Muscle layer of duodenum (tissue), 2 donors: ENCODE data around the gene TGM3.

Experiments used
- H3K27ac ChIP-seq: one replicate; pipeline ENCODE4 v1.7.0; 2013; ENCODE audit warnings: mild to moderate bottlenecking, low read length
- H3K27me3 ChIP-seq: one replicate; pipeline ENCODE4 v1.7.0; 2013; ENCODE audit warnings: low read depth, mild to moderate bottlenecking, control low read depth, low read length
- H3K36me3 ChIP-seq, 2 donors: one replicate each; pipeline ENCODE4 v1.7.0; 2013; ENCODE audit warnings: low read length in 2 of 2, control low read depth in 1 of 2, mild to moderate bottlenecking in 1 of 2; ENCODE audit not compliant: insufficient read depth in 2 of 2, control insufficient read depth in 1 of 2
- H3K4me1 ChIP-seq, 2 donors: one replicate each; pipeline ENCODE4 v1.7.0; 2013; ENCODE audit warnings: low read length in 2 of 2, mild to moderate bottlenecking in 2 of 2, control low read depth in 1 of 2, moderate library complexity in 1 of 2; ENCODE audit not compliant: insufficient read depth in 2 of 2, control insufficient read depth in 1 of 2
- H3K4me3 ChIP-seq, 2 donors: one replicate each; pipeline ENCODE4 v1.7.0; 2013; ENCODE audit warnings: low read length in 2 of 2, low read depth in 1 of 2, mild to moderate bottlenecking in 1 of 2
- H3K9me3 ChIP-seq, 2 donors: one replicate each; pipeline ENCODE4 v1.7.0; 2013; ENCODE audit warnings: low read length in 2 of 2, control low read depth in 1 of 2, mild to moderate bottlenecking in 1 of 2; ENCODE audit not compliant: control insufficient read depth in 1 of 2
- donor health status: healthy.

The TGM3 gene, protein sequence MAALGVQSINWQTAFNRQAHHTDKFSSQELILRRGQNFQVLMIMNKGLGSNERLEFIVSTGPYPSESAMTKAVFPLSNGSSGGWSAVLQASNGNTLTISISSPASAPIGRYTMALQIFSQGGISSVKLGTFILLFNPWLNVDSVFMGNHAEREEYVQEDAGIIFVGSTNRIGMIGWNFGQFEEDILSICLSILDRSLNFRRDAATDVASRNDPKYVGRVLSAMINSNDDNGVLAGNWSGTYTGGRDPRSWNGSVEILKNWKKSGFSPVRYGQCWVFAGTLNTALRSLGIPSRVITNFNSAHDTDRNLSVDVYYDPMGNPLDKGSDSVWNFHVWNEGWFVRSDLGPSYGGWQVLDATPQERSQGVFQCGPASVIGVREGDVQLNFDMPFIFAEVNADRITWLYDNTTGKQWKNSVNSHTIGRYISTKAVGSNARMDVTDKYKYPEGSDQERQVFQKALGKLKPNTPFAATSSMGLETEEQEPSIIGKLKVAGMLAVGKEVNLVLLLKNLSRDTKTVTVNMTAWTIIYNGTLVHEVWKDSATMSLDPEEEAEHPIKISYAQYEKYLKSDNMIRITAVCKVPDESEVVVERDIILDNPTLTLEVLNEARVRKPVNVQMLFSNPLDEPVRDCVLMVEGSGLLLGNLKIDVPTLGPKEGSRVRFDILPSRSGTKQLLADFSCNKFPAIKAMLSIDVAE

DNA sequence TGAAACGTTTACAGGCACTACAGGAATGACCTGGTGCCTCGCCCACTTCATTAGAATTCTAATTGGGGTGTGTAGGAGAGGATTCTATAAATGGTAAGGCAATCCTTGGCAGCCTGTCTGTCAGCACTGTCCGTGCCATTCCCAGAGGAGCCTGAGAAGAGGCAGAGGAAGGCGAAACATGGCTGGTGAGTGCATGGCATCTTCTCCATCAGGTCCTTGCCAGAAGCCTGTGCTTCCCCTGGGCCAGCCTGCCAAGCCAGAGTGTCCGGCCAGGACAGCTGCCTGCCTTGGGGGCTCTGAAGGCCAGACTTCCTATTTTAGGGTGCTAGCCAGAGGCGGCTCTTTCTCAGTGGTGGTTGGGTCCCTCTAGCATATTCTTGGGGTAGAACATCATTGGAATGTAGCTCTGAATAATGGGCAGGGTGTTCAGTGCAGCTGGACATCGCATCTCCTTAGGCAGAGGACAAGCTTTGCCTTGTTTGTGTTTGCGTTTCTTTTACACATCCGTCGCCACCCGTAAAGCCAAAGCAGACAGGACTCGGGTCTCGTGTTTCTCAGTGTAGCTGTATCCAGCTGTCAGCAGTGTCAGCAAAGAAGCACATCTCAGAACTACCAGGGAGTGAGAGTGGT lies at the start of gene TGM3:
TGM3 (plus strand) TSS at position 116 of the 630 bp plus-strand sequence; CDS start at position 179, 63 bp downstream.
- Histone ChIP-seq H3K4me1 (no peaks in the 10 kb centered on the region), H3K4me3 (no peak within 1 kb of the TSS), H3K27me3 (no peaks in the 10 kb centered on the region), H3K36me3 (no peaks in the 10 kb centered on the region), H3K27ac (no peak within 1 kb of the TSS), H3K9me3 (no peaks in the 10 kb centered on the region)

DNA sequence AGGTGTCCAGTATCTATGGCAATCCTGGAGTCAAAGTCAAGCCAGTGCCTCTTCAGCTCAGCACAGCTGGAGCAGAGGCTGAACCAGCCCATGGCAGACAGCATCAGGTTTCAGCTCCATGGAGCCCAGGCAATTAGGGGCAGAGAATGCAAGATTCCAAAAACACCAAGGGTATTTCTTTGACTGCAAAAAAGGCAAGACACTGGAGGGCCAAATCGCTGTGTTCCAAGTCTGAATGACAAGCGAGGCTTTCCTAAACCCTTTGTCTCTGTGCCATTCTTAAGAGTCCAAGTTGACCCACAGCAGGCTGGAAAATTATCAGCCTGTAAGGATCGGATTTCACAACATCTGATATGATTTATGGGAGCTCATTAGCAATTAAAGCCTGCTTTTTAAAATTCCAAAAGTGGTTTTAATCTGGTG lies 49.7 kb upstream of the TGM3 start:
- H3K27me3 ChIP-seq = peaks cover 4% of the 10 kb centered on the region
- H3K36me3 ChIP-seq = no peaks in the 10 kb centered on the region
- H3K4me1 ChIP-seq = no peaks in the 10 kb centered on the region
- H3K27ac ChIP-seq = no peak overlapping the region
- H3K4me3 ChIP-seq = no peak overlapping the region
- no peaks in the 10 kb centered on the region for H3K9me3 ChIP-seq

DNA sequence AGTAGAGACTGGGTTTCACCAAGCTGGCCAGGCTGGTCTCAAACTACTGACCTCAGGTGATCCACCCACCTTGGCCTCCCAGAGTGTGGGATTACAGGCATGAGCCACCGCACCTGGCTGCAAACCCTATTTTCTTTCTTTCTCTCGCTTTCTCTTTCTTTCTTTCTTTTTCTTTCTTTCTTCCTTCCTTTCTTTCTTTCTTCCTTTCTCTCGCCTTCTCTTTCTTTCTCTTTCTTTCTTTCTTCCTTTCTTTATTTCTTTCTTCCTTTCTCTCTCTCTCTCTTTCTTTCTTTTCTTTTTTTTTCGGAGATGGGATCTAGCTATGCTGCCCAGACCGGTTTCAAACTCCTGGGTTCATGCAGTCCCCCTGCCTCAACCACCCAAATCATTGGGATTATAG lies 47.0 kb upstream of the TGM3 start:
- Histone ChIP-seq H3K27ac (no peak overlapping the region), H3K4me3 (no peak overlapping the region), H3K4me1 (no peaks in the 10 kb centered on the region), H3K36me3 (no peaks in the 10 kb centered on the region), H3K27me3 (peaks cover 4% of the 10 kb centered on the region), H3K9me3 (no peaks in the 10 kb centered on the region)

DNA sequence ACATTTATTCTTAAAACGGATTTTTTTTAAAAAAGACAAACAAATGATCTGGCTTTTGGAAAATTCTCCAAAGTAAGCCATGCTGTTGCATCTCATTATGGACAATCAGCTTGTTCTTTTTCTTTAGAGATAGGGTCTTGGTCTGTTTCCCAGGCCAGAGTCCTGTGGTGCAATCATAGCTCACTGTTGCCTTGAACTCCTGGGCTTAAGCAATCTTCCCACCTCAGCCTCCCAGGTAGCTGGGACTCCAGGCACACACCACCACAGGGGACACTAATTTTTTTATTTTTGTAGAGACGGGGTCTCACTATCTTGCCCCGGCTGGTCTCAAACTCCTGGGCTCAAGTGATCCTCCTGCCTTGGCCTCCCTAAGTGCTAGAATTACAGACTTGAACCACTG lies 45.9 kb upstream of the TGM3 start:
- Histone ChIP-seq H3K36me3 (no peaks in the 10 kb centered on the region), H3K4me3 (no peak overlapping the region), H3K9me3 (no peaks in the 10 kb centered on the region), H3K4me1 (no peaks in the 10 kb centered on the region), H3K27me3 (peaks cover 4% of the 10 kb centered on the region), H3K27ac (no peak overlapping the region)

DNA sequence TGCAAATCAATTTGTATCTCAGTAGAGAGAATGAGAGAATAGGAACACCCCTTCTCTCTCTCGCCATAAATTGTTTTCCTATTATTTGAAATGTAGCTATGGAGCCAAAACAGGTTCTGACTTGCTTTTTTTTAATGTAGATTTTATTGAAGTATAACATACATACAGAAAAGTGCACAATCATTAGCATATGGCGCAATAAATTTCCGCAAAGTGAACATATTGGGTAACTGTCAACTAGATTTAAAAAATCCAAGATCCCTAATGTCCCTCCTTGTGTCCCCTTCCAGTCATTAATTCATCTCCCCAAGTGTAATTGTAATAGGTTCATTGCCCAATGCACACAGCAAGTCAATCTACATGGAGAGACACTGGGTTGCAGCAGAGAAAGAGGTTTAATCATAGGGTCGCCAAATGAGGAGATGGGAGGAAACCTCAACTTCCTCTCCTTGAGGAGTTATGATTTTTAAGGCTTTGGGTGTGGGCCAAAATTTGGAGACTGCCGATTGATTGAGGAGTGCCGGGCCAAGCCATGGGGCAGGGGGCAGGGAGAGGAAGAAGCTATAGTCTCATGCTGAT lies 43.3 kb upstream of the TGM3 start:
- Histone ChIP-seq H3K36me3 (no peaks in the 10 kb centered on the region), H3K27ac (no peak overlapping the region), H3K9me3 (no peaks in the 10 kb centered on the region), H3K4me3 (no peak overlapping the region), H3K4me1 (no peaks in the 10 kb centered on the region), H3K27me3 (no peaks in the 10 kb centered on the region)

DNA sequence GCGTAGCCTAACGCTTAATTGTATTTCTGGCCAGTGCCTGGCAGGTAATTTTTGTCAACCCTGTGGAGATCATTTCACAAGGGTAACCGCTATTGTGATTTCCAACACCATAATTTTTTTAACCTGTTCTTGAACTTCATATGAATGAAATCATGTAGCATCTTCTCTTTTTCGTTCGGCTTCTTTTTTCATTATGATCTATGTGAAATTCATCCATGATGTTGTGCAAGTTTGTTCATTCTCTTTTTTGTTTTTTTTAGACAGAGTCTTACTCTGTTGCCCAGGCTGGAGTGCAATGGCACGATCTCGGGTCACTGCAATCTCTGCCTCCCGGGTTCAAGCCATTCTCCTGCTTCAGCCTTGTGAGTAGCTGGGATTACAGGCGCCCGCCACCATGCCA lies 42.5 kb upstream of the TGM3 start:
- Histone ChIP-seq H3K27ac (no peak overlapping the region), H3K4me3 (no peak overlapping the region), H3K36me3 (no peaks in the 10 kb centered on the region), H3K27me3 (no peaks in the 10 kb centered on the region), H3K4me1 (no peaks in the 10 kb centered on the region), H3K9me3 (no peaks in the 10 kb centered on the region)

DNA sequence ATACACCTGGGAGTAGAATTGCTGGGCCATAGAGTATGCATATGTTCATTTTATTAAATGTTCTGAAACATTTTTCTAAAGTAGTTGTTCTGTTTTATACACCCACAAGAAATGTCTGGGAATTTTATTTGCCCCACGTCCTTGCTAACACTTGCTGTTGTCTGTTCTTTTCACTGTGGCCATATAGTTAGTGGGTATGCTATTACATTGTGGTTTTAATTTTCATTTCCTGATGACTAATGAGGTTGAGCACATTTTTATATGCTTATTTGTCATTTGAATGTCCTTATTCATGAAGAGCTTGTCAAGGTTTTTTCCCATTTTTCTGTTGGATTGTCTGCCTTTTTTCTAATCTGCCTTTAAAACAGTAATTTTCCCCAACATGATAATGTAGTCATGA lies 41.5 kb upstream of the TGM3 start:
- Histone ChIP-seq H3K4me3 (no peak overlapping the region), H3K27ac (no peak overlapping the region)

DNA sequence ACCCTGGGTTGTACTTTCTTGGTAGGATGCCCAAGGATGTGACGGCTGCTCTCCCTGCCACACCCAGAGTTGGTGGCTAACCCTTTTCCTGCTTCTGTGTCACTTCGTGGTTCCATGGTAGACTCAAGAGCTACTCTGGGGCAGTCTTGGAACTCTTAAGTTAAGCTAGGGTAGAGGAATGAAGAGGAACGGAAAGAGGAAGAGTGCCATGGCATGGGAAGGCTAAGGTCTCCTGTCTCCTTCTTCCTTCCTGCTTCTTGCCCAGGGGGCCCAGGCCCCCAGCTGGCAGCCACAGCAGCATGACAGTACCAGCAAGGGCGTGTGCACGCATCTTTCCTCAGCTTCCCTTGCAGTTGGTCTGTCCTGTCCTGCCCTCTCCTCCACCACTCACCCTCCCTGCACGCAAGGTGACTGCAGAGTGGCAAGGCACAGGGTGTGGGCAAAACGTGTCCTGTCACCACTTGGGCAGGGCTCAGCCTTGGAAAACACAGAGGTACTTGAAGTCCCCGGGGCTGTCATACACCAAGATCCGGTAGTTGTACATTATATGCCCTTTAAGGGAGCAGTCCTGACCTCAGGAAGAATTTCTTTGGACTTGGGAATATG lies 39.8 kb upstream of the TGM3 start:
- Histone ChIP-seq H3K9me3 (no peaks in the 10 kb centered on the region), H3K36me3 (no peaks in the 10 kb centered on the region), H3K4me3 (no peak overlapping the region), H3K27me3 (no peaks in the 10 kb centered on the region), H3K27ac (no peak overlapping the region), H3K4me1 (no peaks in the 10 kb centered on the region)

More for the DNA sequence above, 41.5 kb upstream of the TGM3 start:
- H3K9me3 ChIP-seq = no peaks in the 10 kb centered on the region
- H3K36me3 ChIP-seq = no peaks in the 10 kb centered on the region
- H3K4me1 ChIP-seq = no peaks in the 10 kb centered on the region
- no peaks in the 10 kb centered on the region for H3K27me3 ChIP-seq

DNA sequence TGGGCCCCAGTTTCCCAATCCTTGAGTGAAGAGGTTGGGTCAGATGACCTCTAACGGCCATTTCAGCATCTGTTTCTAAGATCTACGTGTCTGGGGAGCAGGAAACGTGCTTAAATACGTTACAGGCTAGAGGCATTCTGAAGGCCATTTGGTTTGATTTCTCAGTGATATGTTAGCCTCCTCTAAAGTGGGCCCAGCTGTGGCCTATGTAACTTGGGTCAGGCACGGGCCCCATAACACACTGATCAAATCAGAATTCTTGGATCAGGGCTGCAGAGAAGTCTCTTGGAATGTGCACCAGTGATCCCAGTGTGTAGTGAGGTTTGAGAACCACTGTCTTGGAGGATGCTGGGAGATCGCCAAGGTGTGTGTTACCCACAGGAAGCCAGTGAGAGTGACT lies 36.1 kb upstream of the TGM3 start:
- Histone ChIP-seq H3K27ac (no peak overlapping the region), H3K9me3 (no peaks in the 10 kb centered on the region), H3K36me3 (no peaks in the 10 kb centered on the region), H3K4me3 (no peak overlapping the region), H3K4me1 (no peaks in the 10 kb centered on the region), H3K27me3 (no peaks in the 10 kb centered on the region)

DNA sequence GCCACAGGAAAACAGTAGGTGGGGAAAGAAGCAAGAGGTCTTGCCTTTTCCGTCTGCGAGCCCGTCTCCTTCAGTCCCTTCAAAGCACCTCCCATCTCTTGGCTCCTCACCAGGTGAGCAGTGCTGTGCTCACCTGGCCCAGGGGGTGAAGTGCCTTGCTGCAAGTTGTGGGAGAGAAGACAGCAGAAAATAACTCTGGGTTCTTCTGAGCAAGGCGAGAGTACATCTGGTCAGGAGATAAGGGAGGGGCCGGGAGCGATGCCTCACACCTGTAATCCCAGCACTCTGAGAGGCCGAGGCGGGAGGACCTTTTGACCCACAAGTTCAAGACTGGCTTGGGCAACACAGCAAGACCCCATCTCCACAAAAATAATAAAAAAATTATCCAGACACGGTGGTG lies 35.6 kb upstream of the TGM3 start:
- no peak overlapping the region for H3K27ac ChIP-seq
- no peaks in the 10 kb centered on the region for H3K36me3 ChIP-seq
- H3K4me1 ChIP-seq = no peaks in the 10 kb centered on the region
- H3K27me3 ChIP-seq = no peaks in the 10 kb centered on the region
- no peaks in the 10 kb centered on the region for H3K9me3 ChIP-seq
- no peak overlapping the region for H3K4me3 ChIP-seq

DNA sequence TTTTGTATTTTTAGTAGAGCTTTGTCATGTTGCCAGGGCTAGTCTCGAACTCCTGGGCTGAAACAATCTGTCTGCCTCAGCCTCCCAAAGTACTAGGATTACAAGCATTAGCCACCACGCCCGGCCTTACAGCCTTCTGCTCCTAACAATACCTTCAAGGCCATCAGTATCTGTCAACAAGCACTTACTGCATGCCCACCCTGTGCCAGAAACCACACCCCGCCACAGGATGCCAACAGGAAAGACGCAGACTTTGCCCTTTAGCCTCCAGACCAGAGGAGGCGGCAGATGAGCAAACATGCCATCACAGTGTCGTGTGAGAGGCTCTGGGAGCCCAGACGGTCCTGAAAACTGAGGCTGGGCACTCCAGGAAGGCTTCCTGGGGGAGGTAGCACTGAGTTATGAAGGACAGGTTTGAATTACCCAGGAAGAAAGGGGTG lies 34.7 kb upstream of the TGM3 start:
- Histone ChIP-seq H3K4me1 (no peaks in the 10 kb centered on the region), H3K36me3 (no peaks in the 10 kb centered on the region), H3K27ac (no peak overlapping the region), H3K4me3 (no peak overlapping the region), H3K9me3 (no peaks in the 10 kb centered on the region), H3K27me3 (no peaks in the 10 kb centered on the region)
